Hindlimb muscle (tissue), 1 donor: ENCODE measurements around the gene TREX2. TPM values are rescaled to one million over a fixed set of nuclear protein-coding genes. Genes with fewer than 3 reads are reported as not detected.
A peak's percentile ranks its signal among the peaks of the same experiment; 100 is the strongest.

ENCODE experiments used
- DNase-seq: peaks from one replicate; pipeline ENCODE4 v3.0.0-alpha.2; 2013
- polyA plus RNA-seq: library from polyadenylated mRNA; unstranded; fragments of 120-200 nt; gene quantifications from one replicate; pipeline ENCODE4 v1.2.1, GENCODE V29; 2013; ENCODE audit not compliant: insufficient read length

Gene TREX2
- polyA plus RNA-seq, 1 donor: 0.43 TPM

DNA sequence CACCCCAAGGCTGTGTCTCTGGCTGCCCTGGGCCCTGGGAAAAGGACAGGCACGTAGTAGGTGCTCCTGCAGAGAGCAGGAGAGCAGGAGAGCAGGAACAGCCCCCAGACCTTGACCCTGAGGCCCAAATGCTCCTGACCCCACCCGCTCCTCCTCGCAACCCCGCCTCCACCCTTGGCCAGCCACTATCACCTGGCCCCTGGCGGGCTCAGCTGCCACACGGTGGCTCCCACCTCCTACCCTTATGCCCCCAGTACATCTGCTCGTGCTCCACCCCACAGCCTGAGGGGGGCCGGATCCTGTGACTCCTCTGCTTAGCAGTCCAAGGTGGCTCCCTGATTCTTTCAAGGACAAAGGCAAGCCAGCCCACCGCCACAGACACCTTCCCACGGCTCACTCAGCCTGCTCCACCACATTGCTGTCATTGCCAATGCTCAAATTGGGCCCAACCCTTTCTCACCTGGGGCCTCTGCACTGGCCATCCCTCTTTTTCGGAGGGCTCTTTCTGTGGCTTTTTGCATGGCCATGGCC is 30.0 kb upstream of the TREX2 start:
- DNase-seq: no peak

DNA sequence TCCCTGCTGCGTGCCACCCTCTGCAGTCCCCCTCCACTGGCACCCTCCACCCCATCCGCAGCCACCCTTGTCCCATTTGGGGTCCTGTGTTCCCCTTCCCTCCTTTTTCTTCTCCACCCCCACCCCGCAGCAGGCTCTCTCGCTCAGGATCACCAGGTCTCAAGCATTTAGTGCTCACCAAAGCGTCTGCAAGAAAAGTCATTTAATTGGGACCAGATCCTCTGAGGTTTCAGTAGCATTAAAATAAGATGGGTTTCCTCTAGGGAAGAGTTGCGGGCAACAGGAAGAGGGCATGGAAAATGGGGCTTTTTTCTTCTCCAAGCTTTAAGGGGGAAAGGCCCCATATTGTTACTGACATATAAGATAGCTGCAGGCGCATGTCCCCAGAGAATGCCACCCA is 29.4 kb upstream of the TREX2 start:
- no peak for DNase-seq

DNA sequence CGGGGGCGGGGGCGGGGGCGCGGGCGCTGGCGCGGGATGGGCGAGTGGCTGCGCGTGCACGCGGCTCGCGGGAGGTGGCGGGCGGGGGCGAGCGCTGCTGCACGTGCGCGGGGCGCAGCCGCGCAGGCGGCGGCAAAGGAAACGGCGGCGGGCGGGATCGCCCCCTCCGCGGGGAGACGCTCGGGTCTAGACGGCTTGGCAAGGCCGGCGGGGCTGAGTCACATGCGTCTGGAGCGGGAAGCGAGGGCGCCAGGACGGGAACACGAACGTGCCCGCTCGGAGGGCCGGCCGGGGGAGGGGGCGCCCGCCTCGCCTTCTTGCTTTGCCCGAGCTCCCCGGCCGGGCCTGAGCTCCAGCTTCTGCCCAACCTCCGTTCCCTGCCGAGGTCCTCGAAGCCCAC is 28.9 kb upstream of the TREX2 start:
- peak; percentile 77 for DNase-seq

DNA sequence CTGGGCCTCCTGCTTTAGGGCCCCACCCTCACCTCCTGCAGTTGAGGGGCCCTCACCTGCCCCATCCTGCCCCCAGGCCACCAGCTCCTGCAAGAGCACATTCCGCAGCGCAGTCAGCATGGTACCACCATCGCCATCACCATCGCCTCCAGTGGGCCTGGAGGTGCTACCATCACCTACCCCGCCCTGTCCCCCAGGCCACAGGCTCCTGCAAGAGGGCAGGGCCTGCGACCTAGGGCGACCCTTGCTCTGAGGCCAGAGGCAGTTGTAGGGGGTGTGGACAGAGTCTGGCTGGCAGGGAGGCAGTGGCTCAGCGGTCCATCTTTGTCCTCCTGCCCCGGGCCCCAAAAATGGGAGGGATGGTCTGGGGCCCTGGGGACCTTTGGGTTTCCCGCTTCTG is 28.4 kb upstream of the TREX2 start:
- no peak for DNase-seq

DNA sequence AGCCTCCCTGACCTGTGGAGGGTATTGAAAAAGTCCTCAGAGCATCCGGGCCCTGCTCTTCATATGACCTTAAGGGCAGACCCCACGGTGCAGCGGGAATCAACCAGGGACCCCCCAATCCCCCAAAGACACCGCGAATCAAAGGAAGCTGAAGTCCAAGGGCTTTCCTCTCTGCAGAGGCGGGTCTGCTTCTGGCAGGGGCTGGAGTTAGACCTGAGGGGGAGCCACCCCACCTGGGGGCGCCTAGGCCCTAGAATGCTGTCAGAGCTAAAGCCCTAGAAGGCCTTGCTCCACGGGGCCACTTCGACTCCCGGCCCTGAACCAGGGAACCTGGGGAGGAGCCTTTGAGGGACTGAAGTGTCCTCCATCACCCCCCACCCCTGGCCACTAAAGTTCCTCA is 27.3 kb upstream of the TREX2 start:
- no peak for DNase-seq

DNA sequence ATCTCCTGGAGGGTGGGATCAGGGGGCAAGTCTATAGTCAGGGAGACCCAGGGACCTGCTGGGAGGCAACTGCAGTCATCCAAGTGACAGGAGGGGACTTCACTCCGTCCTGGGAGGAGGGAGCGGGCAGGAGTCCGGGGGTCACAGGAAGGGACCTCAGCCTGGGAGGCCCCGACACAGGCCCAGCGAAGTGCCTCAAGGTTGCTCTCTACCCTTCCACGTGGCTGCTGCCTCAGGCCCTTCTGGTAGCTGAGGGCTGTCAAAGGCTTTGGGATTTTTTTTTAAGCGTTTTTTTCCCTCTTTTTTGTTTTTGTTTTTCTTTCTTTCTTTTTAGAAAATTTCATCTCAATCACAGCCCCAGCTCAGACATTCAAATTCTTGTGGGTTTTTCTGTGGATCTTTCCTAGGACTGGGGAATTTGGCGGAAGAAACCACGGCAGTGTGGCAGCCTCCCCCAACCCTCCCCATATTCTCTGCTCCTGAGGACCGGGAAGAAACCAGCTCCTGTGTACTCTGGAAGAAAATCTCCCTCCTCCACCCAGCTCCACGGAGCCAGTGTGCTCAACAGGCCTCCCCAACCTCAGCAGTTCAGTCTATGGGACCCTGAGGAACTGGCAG is 25.9 kb upstream of the TREX2 start:
- DNase-seq: no peak

DNA sequence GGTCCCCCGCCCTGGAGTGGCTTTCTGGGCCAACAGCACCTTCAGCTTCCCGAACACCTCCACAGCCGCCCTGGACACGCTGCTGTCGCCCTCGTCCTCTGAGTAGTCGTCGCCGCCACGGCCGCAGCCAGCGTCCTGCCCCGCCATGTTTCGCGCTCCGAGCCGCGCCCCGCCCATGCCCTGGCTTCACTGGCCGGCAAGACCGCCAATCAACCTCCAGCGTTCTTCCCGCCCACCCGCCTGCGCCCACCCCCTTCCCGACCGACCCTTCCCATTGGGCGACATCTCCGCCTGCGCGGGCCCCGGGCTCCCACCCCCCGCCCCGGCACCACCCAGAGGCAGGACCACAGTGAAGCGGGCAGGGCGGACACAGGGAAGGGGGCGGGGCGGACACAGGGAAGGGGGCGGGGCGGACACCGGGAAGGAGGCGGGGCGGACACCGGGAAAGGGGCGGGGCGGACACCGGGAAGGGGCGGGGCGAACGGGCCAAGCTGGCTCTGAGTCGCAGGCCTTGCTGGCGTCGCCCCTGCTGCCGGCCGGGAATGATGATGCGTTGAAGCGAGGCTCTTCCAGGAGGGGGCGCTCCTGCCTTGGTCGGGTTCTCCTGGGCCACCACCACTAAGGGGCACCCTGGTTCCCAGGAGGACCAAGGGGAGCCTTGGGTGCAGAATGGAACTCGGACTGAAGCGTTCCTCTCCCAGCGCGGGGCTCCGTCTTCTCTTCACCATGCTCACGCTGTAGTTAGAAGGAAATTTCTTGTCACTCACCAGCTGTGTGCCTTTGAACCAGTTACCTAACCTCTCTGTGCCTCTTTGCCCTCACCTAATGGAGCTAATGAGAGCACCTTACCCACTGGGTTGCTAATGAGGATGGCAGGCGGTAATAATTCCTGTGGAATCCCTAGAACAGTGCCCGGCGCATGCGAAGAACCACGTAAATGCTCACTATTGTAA is 24.8 kb upstream of the TREX2 start, which contains the start of gene HAUS7:
Gene HAUS7, minus strand, starts transcription at position 166 of the 953 bp plus-strand sequence. Its CDS starts 19 bp downstream, at position 147.
- DNase-seq: peak; percentile 89

DNA sequence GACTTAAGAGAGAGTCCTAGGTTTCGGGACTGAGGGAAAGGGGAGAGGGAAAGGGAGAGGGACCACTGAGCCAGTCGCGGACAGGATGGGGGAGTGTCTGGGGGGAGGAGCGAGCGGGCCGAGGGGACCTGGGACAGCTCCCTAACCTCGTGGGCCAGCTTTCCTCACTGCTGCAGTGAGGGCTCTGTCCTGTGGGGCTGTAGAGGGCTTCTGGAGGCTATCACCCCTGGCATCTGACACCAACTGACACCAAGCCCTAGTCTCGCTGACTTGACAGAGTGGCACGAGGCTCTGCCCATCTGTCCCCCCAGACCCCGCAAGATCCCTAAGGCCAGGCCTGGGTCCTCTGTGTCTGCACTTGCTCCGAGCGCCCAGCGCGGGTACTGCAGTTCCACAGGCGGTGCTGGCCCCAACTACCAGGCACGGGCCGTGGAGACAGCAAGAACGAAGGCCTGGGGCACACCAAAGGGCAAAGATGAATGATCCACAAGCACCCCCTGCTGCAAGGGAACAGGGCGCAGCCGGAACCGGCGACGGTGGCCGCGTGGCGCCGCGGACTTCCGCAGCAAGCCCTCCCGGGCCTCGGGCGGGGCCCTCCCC is 24.1 kb upstream of the TREX2 start:
- DNase-seq: no peak

DNA sequence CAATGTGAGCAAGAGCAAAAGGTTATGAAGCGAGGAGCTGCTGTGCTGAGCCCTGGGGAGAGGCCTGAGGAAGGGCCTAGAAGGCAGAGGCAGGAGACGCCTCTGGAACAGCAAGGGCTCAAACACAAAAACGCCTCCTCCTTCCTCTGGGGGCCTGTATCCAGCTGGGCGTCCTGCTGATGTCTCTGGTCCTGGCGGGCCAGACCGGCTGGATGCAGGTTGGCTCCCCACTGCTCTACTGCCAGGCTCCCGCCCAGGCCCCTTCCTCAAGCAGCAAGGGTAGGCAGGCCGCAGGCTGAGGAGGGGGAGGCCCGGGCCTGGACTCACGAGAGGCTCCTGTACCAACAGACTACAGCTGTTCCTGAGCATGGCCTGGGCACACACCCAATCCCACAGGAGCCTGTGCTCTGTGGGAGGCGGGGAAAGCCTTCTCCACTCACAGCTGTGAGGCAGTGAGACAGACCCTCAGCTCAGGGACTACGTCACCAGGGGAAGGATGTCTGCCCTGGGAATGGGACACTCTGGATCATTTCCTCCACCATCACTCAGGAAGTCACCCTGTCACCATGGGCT is 22.2 kb upstream of the TREX2 start:
- no peak for DNase-seq

DNA sequence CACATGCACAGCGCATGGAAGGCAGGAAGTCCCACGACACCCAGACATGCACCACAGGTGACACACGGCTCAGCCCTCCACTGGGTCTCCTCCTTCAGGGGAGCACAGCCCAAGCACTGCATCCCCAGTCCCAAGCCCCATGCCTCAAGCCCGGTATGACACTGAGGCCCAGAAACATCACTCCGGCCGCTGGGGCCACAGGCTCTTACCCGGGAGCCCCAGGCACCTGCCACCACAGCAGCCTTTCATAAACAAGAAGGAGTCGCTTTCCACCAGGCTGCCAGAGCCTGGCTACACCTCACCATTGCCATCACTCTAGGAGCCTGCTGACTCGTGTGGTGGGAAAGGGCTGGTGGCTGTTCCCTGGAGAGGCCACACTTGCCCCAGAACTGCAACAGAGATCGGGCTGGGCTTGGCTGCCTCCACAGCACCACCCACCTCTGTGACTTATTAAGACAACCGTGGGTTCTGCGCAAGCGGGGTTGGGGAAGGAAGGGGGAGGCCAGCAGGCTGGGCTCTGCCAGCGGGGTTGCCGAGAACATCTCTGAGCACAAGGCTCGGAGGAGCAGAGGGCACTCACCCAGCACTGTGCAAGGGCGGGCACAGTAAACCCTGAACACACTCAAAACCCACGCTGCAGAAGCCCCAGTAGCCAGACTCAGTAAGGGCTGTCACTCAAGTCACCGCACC is 20.0 kb upstream of the TREX2 start:
- DNase-seq: no peak

DNA sequence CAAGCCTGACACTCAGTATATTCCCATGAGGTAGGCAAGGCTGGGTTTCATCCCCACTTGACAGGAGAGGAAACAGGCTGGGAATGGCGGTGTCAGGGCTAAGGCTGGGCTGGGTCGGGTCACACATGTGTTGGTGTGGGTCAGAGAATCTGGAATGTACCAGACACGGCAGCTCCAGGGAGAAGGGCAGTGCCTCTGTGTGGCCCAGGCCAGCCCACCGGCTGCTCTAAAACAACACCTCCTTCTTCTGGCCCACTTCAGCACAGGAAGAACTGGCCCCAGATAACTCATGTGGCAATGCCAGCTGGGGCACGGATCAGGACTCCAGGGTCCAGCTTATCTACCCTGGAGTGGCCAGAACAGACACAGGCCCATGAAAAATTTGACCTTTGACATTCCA is 18.3 kb upstream of the TREX2 start:
- DNase-seq: no peak

DNA sequence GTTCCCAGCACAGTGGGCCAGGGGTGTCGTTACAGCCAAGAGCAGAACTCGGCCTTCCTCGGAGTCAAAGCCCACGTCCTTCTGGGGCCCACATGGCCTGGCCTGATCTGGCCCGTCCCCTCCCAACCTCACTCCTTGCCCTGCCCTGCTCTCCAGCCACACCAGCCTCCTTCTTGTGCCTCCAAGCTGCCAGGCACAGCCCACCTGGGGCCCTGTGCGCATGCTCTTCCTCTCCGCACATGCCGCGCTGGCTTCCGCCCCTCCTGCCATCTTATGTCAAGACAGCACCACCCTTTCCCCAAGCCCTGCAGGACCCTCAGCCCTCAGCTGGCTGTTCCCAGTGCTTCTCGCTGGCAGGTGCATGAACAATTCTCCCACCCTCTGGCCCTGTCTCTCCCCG is 17.7 kb upstream of the TREX2 start:
- no peak for DNase-seq

DNA sequence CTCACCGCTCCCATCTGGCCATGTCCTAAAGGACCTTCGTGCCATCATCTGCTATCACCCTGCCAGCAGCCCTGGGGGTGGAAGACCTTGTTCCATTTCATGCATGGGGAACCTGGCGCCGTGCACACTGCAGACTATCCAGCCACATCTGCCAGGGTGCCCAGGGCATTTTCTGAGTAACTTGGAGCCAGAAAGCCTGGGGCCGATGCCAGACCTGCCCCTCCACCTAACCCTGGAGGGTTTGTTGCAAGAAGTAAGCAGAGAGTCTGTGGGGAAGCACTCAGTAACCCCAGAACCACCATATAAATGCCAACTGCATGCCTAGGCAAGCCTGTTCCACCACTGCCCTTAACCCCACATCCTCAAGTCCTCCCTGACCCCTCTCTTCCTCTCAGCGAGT is 17.2 kb upstream of the TREX2 start:
- DNase-seq: no peak

DNA sequence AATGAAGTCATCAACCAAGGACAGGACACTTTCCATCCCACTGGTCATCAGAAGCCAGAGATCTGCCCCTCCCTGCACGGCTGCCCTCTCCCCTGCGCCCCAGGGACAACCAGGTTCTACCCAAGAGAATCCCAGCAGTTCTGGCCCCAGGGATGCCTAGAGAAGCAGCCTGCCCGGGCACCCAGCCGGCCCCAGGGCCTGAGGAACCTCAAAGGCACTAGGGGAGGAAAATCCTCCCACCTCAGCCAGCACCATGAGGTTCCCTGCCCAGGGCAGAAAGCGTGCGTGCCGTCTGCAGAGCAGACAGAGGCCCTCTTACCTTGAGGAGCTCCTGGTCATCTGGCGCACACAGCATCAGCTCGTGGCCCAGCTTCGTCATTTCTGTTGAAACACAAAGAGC is 16.4 kb upstream of the TREX2 start:
- DNase-seq: no peak

DNA sequence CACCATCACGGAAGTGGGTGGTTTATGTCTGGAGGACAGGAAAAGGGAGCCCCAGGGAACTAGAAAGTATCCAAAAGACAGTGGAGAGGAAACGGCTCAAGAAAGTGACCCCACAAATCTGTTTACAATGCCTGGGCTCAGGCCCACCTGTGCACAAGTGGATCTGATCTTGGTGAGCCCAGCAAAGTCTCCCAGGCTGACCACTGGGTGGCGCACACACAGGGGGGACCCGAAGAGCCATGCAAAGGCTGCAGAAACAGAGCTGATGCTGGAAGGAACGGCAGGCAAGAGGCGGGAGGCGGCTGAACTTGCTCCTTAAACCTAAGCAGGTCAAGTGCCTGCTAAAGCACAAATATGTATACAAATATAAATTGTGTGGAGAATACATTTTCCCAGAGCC is 15.0 kb upstream of the TREX2 start:
- DNase-seq: no peak

DNA sequence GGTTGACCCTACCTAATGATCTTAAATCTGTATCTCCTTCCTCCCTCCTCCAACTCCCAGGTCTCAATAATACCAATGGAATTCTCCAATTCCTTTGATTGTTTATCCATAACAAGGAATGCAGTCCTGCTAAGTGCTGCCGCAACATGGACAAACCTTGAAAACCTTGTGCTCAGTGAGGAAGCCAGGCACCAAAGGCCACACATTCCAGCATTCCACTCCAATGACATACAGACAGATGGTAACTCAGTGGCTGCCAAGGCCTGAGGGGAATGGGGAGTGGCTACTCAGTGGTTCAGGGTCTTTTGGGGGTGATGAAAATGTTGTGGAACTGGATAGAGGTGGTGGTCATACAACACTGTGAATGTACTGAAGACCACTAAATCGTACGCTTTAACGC is 14.1 kb upstream of the TREX2 start:
- DNase-seq: no peak

DNA sequence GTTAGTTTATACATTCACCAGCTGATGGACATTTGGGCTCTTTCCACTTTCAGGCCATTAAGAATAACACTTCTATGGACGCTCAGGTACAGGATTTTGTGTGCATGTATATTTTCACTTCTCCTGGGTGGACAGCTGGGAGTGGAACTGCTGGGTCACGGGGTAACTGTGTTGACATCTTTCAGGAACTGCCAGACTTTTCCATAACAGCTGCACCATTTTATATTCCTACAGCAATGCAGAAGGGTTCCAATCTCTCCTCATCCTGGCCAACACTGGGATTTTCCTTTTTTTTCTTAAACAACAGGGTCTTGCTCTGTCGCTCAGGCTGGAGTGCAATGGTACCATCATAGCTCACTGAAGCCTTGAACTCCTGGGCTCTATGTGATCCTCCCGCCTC is 12.6 kb upstream of the TREX2 start:
- DNase-seq: no peak

DNA sequence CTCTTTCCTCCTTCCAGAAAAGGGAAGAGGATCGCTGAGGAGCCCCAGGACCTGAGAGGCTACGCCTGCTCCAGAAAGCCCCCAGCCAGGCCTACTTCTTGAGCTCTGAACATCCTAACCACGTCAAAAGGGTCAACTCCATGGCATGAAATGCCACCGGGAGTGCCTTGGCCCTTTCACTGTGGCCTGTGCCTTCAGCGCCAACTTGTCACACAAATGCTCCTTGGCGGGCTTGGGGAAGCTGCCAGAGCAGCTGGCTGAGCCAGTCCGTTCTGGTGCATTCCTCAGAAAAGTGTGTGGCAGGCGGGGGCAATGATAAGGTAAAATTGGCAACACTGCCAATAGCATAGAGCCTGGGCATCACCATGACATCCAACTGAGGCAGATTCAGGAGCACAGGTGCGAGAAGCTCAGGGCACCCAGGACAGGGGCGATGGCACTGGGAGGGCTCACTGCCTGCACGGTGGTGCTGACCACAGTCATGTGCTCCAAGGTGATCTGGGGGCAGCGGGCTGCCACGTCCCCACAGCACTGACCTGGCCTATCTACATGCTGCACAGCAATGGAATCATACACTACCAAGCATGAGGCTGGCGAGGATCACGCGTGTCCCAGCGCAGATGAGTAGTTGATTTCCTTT is 12.1 kb upstream of the TREX2 start:
- no peak for DNase-seq

DNA sequence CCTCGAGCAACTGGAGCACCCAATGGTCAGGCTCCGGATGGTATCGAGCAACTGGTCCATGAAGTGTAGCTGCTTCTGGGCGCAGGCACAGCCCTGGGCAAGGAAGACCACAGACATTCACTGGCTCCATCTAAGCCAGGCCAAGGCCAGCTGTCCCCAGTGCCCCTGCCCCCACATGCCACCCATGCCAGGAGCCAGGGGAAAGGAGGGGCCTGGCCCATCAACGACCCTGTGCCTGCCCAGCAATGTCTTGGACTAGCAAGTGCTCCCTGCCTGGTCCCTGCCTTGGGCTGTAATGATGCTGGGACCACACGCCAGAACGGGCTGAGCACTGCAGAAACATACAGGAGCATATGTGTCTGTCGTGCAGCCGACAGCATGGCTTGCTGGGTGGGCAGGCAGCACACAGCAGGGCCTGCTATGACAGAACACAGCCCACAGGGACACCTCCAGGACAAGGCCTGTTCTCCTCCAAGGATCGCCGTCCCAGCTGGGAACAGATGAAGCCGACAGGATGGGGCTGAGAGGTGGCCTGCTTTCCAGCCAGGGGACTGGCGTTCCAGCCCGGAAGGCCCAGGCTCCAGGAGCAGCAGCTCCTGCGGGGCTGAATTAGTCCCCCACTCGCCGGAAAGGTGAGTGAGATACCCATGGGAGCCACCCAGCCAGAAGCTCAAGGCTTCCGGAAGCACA is 11.4 kb upstream of the TREX2 start:
- DNase-seq: no peak

DNA sequence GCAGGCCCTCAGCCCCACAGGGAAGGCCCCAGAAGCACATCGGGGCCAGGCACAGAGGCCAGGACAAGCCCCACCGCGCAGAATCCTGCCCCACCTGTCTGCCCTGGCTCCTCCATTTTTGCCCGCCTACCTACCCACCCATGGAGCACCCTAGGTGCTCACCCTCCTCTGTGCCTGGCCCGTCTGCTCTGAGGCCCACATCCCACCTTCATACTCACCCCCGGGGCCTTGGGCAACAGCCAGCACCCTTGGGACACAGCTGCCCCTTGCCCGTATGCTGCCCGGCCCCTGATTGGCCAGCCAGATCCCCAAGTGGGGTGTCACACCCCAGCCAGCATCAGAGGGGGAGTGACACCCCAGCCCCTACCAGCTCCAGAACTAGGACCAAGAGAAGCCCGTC is 10.8 kb upstream of the TREX2 start:
- no peak for DNase-seq

DNA sequence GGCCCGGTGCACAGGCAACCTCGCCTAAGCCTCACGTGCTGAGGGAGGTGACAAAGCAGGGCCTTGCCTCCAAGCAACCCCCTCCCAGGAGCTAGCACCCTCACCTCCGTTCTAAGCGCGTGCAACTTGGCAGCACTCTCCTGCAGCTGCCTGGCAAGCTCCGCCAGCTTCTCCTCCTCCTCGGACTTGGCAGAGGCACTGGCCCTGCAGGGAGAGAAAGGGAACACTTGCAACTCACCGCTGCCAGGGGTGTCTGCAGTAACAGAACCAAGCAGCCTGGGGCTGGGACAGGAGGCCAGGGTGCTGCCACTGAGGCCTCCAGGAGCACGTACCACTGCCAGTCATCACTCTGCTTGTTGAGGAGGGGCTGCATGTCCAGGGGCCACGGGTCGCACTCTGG is 10.3 kb upstream of the TREX2 start:
- DNase-seq: no peak
